Sigmoid colon (tissue), 7 donors: ENCODE results near the gene LPIN1. TPM values are rescaled to one million over a fixed set of nuclear protein-coding genes. Genes with fewer than 3 reads are reported as not detected.

ENCODE experiments used
- DNase-seq: peaks from one replicate; pipeline ENCODE4 v3.0.0-alpha.2; 2019
- H3K27ac ChIP-seq, 4 donors: fragments of 200-600 bp; sonication (generic); one replicate each; pipeline ENCODE4 v1.5.1; 2016 to 2019; ENCODE audit warnings: mild to moderate bottlenecking in 1 of 4
- H3K27me3 ChIP-seq, 3 donors: fragments of 200-600 bp; sonication (generic); one replicate each; pipeline ENCODE4 v1.5.1; 2019; ENCODE audit warnings: mild to moderate bottlenecking in 1 of 3
- H3K36me3 ChIP-seq, 4 donors: fragments of 200-600 bp; sonication (generic); one replicate each; pipeline ENCODE4 v1.5.1; 2016 to 2019
- H3K4me1 ChIP-seq, 4 donors: fragments of 200-600 bp; sonication (generic); one replicate each; pipeline ENCODE4 v1.5.1; 2017 to 2019
- H3K4me3 ChIP-seq, 4 donors: fragments of 200-600 bp; sonication (generic); one replicate each; pipeline ENCODE4 v1.5.1; 2017 to 2019; ENCODE audit warnings: mild to moderate bottlenecking in 2 of 4, moderate library complexity in 1 of 4
- H3K9me3 ChIP-seq, 4 donors: fragments of 200-600 bp in 3 of 4; sonication (generic) in 3 of 4; one replicate each; pipeline versions ENCODE4 v1.5.1 to v1.6.1; 2013 to 2019
- CTCF ChIP-seq, 4 experiments: fragments of 450-650 bp in 3 of 4; fragments of 200-600 bp in 1 of 4; IDR thresholded peaks; one replicate each; pipeline ENCODE4 v1.5.1; 2016 to 2019; ENCODE audit warnings: antibody characterized with exemption in 4 of 4, mild to moderate bottlenecking in 3 of 4, moderate library complexity in 2 of 4
- EP300 ChIP-seq, 4 donors: sonication (generic); formaldehyde crosslinking; IDR thresholded peaks; one replicate each; pipeline ENCODE4 v1.6.1; 2017; ENCODE audit warnings: antibody characterized with exemption in 4 of 4
- POLR2A ChIP-seq, 2 donors: fragments of 450-650 bp; IDR thresholded peaks; one replicate each; pipeline ENCODE4 v1.6.1; 2016; ENCODE audit warnings: antibody characterized with exemption in 2 of 2, mild to moderate bottlenecking in 2 of 2, moderate library complexity in 2 of 2
- POLR2AphosphoS5 ChIP-seq, 4 donors: sonication (generic); formaldehyde crosslinking; IDR thresholded peaks; one replicate each; pipeline ENCODE4 v1.6.1; 2017; ENCODE audit warnings: antibody characterized with exemption in 4 of 4
- WGBS, 2 donors: extraction: QIAGEN DNeasy Blood & Tissue Kit; methylation state at CpG; one replicate each; pipeline ENCODE4 v1.1.7; 2013; 5-methylcytosine and 5-hydroxymethylcytosine counted together
- intact Hi-C: fragments of 100-400 bp; cut with DNase I; formaldehyde crosslinking; loops from one replicate; pipeline ENCODE4 v1.15.1; 2023
- polyA plus RNA-seq, 3 donors: library from polyadenylated mRNA; stranded (reverse); fragments of 200-250 nt; gene quantifications; one replicate each; pipeline ENCODE4 v1.2.3, GENCODE V29; 2013
- total RNA-seq, 4 donors: library from RNA; depleted of rRNA; stranded (reverse); fragments of >200 nt; gene quantifications; one replicate each; pipeline ENCODE4 v1.1.0, GENCODE V29; 2016
- donor health status: healthy with polysubstance abuse.
- donor health status: Bipolar disorder and iron deficiency.
- donor health status: healthy.

LPIN1 gene
- total and polyA plus RNA-seq, 7 donors, result 4.2 to 37.4 (median 28.2) TPM

GRCh38 chr2:11762799-11763461, 16.5 kb downstream of the LPIN1 start:
- 88 to 93% methylated on average over 20 of the region's 20 CpGs for WGBS, 2 donors
- intact Hi-C loops, result no loop called here
- peak; percentile 59 for DNase-seq

GRCh38 chr2:11764359-11764758, 17.9 kb downstream of the LPIN1 start:
- peaks cover 10 to 42% (median 14%) of the 10 kb centered on the region in 4 donors for H3K36me3 ChIP-seq
- TF ChIP-seq POLR2AphosphoS5 (IDR thresholded peaks at IDR 0.05), result peak in 2 of 4 donors; percentile 40 to 45
- TF ChIP-seq EP300 (IDR thresholded peaks at IDR 0.05), result no peak
- WGBS, 2 donors, result 19 to 69% methylated on average over 4 of the region's 4 CpGs
- H3K27ac ChIP-seq, result no peak overlapping the region
- peaks cover 0 to 12% (median 9%) of the 10 kb centered on the region in 4 donors for H3K4me1 ChIP-seq
- no peaks in the 10 kb centered on the region for H3K9me3 ChIP-seq
- no peak overlapping the region for H3K4me3 ChIP-seq
- DNase-seq, result peak; percentile 68
- intact Hi-C loops, result no loop called here
- H3K27me3 ChIP-seq, result no peaks in the 10 kb centered on the region

More at GRCh38 chr2:11762799-11763461, 16.5 kb downstream of the LPIN1 start:
- H3K4me3 ChIP-seq, result no peak overlapping the region
- peaks cover 0 to 12% (median 9%) of the 10 kb centered on the region in 4 donors for H3K4me1 ChIP-seq
- H3K36me3 ChIP-seq, result peaks cover 10 to 28% (median 14%) of the 10 kb centered on the region in 4 donors
- no peaks in the 10 kb centered on the region for H3K9me3 ChIP-seq
- no peaks in the 10 kb centered on the region for H3K27me3 ChIP-seq
- no peak overlapping the region for H3K27ac ChIP-seq
- TF ChIP-seq POLR2A (IDR thresholded peaks at IDR 0.05) (no peak), POLR2AphosphoS5 (IDR thresholded peaks at IDR 0.05) (no peak), CTCF (IDR thresholded peaks at IDR 0.05) (no peak), EP300 (IDR thresholded peaks at IDR 0.05) (no peak)

GRCh38 chr2:11764920-11765319, 18.5 kb downstream of the LPIN1 start:
- Histone ChIP-seq H3K36me3 (peaks cover 10 to 46% (median 14%) of the 10 kb centered on the region in 4 donors), H3K4me3 (no peak overlapping the region), H3K4me1 (peaks cover 0 to 12% (median 9%) of the 10 kb centered on the region in 4 donors), H3K27me3 (no peaks in the 10 kb centered on the region), H3K9me3 (no peaks in the 10 kb centered on the region), H3K27ac (no peak overlapping the region)
- 98% methylated on average over 10 of the region's 10 CpGs for WGBS, 2 donors
- intact Hi-C loops, result no loop called here
- TF ChIP-seq CTCF (IDR thresholded peaks at IDR 0.05), result no peak
- peak; percentile 21 for DNase-seq

GRCh38 chr2:11765501-11765900, 19.1 kb downstream of the LPIN1 start:
- Histone ChIP-seq H3K4me1 (peaks cover 0 to 12% (median 9%) of the 10 kb centered on the region in 4 donors), H3K9me3 (no peaks in the 10 kb centered on the region), H3K36me3 (peaks cover 10 to 52% (median 14%) of the 10 kb centered on the region in 4 donors), H3K27ac (no peak overlapping the region), H3K27me3 (no peaks in the 10 kb centered on the region), H3K4me3 (no peak overlapping the region)
- intact Hi-C loops, result no loop called here
- WGBS, 2 donors, result 94 to 96% methylated on average over 13 of the region's 13 CpGs
- peak; percentile 44 for DNase-seq
- no peak for TF ChIP-seq POLR2A (IDR thresholded peaks at IDR 0.05)
- TF ChIP-seq CTCF (IDR thresholded peaks at IDR 0.05), result no peak
- no peak for TF ChIP-seq POLR2AphosphoS5 (IDR thresholded peaks at IDR 0.05)
- no peak for TF ChIP-seq EP300 (IDR thresholded peaks at IDR 0.05)

GRCh38 chr2:11766016-11766415, 19.6 kb downstream of the LPIN1 start:
- WGBS, 2 donors, result 96 to 97% methylated on average over 5 of the region's 5 CpGs
- H3K36me3 ChIP-seq, result peaks cover 10 to 57% (median 14%) of the 10 kb centered on the region in 4 donors
- TF ChIP-seq POLR2AphosphoS5 (IDR thresholded peaks at IDR 0.05) (no peak), EP300 (IDR thresholded peaks at IDR 0.05) (no peak), POLR2A (IDR thresholded peaks at IDR 0.05) (no peak), CTCF (IDR thresholded peaks at IDR 0.05) (no peak)

More at GRCh38 chr2:11766016-11766415, 19.6 kb downstream of the LPIN1 start:
- Histone ChIP-seq H3K27ac (no peak overlapping the region), H3K9me3 (no peaks in the 10 kb centered on the region), H3K4me1 (peaks cover 0 to 12% (median 9%) of the 10 kb centered on the region in 4 donors), H3K27me3 (no peaks in the 10 kb centered on the region), H3K4me3 (no peak overlapping the region)
- DNase-seq, result no peak
- intact Hi-C loops, result no loop called here
